GM23338 (cell line): ENCODE results near the gene PIAS1. TPM values are rescaled to one million over a fixed set of nuclear protein-coding genes. Genes with fewer than 3 reads are reported as not detected.
"Not testable (repeated sequence)": the region's sequence is repeated elsewhere in the genome, so short reads cannot be mapped to it uniquely, and the experiment has no call there.

ENCODE experiments used
- ATAC-seq: fragments of 200-7000 bp; cut with Tn5 transposase; 3 replicates; pipeline ENCODE4 v1.9.1; 2020
- DNase-seq: peaks from one replicate; pipeline ENCODE4 v3.0.0-alpha.2; 2015; ENCODE audit warnings: low spot score
- H2AFZ ChIP-seq: fragments of 200-600 bp; sonication (generic); 2 replicates; pipeline ENCODE4 v1.8.0; 2016; ENCODE audit warnings: antibody characterized with exemption, mild to moderate bottlenecking, moderate library complexity
- H3F3A ChIP-seq: fragments of 200-600 bp; sonication (generic); replicated peaks from 2 replicates; pipeline ENCODE4 v1.8.0; 2017; ENCODE audit warnings: antibody characterized with exemption, mixed run types, low read depth
- H3K27ac ChIP-seq: fragments of 200-600 bp; sonication (generic); 2 replicates; pipeline ENCODE4 v1.6.1; 2016; ENCODE audit warnings: low read depth
- H3K27me3 ChIP-seq: fragments of 200-600 bp; sonication (generic); 2 replicates; pipeline ENCODE4 v1.8.0; 2016; ENCODE audit warnings: mild to moderate bottlenecking, mixed run types, moderate library complexity; ENCODE audit not compliant: insufficient read depth
- H3K36me3 ChIP-seq: fragments of 200-600 bp; sonication (generic); 2 replicates; pipeline ENCODE4 v1.8.0; 2016; ENCODE audit warnings: mild to moderate bottlenecking; ENCODE audit not compliant: insufficient read depth
- H3K4me1 ChIP-seq: fragments of 200-600 bp; sonication (generic); 2 replicates; pipeline ENCODE4 v1.8.0; 2016; ENCODE audit warnings: mild to moderate bottlenecking, moderate library complexity; ENCODE audit not compliant: insufficient read depth
- H3K4me2 ChIP-seq: fragments of 200-600 bp; sonication (generic); 2 replicates; pipeline ENCODE4 v1.7.1; 2017; ENCODE audit warnings: mixed run types
- H3K4me3 ChIP-seq: fragments of 200-600 bp; sonication (generic); 2 replicates; pipeline ENCODE4 v1.6.1; 2016; ENCODE audit warnings: mixed run types
- H3K79me2 ChIP-seq: fragments of 200-600 bp; sonication (generic); replicated peaks from 2 replicates; pipeline ENCODE4 v1.8.0; 2017; ENCODE audit warnings: mild to moderate bottlenecking; ENCODE audit not compliant: insufficient read depth
- H3K9me2 ChIP-seq: fragments of 200-600 bp; sonication (generic); 2 replicates; pipeline ENCODE4 v1.8.0; 2017; ENCODE audit not compliant: insufficient read depth
- H4K20me1 ChIP-seq: fragments of 200-600 bp; sonication (generic); replicated peaks from 2 replicates; pipeline ENCODE4 v1.8.0; 2017; ENCODE audit warnings: mild to moderate bottlenecking; ENCODE audit not compliant: insufficient read depth
- H3K27ac Mint-ChIP-seq: 2 replicates; pipeline ENCODE4 v1.8.0; 2020; ENCODE audit warnings: inconsistent platforms, mild to moderate bottlenecking, moderate library complexity, mixed read lengths
- H3K27me3 Mint-ChIP-seq: 3 replicates; pipeline ENCODE4 v1.8.0; 2022; ENCODE audit warnings: low read depth, mild to moderate bottlenecking, moderate library complexity, mixed read lengths, inconsistent platforms; ENCODE audit not compliant: insufficient read depth, poor library complexity
- H3K36me3 Mint-ChIP-seq: 3 replicates; pipeline ENCODE4 v1.8.0; 2021; ENCODE audit warnings: low read depth, mild to moderate bottlenecking, inconsistent platforms, moderate library complexity, mixed read lengths
- H3K4me1 Mint-ChIP-seq: 3 replicates; pipeline ENCODE4 v1.8.0; 2020; ENCODE audit warnings: mild to moderate bottlenecking, inconsistent platforms, mixed read lengths
- H3K4me3 Mint-ChIP-seq: 3 replicates; pipeline ENCODE4 v1.8.0; 2021; ENCODE audit warnings: moderate library complexity, mild to moderate bottlenecking, inconsistent platforms, mixed read lengths
- H3K9me3 Mint-ChIP-seq: 3 replicates; pipeline ENCODE4 v1.8.0; 2020; ENCODE audit warnings: moderate library complexity, mild to moderate bottlenecking, inconsistent platforms, mixed read lengths
- EZH2phosphoT487 ChIP-seq: fragments of 200-600 bp; sonication (generic); IDR thresholded peaks from one replicate; pipeline ENCODE4 v1.8.1; 2018; ENCODE audit warnings: antibody characterized with exemption; ENCODE audit not compliant: unreplicated experiment
- JUNB ChIP-seq: IDR thresholded peaks from one replicate; pipeline ENCODE4 v1.6.1; 2016; ENCODE audit warnings: antibody characterized with exemption; ENCODE audit not compliant: unreplicated experiment
- NANOG ChIP-seq: IDR thresholded peaks from 2 replicates; pipeline ENCODE4 v1.6.1; 2016; ENCODE audit warnings: antibody characterized with exemption, borderline replicate concordance
- POLR2AphosphoS5 ChIP-seq: IDR thresholded peaks from 2 replicates; pipeline ENCODE4 v1.6.1; 2016; ENCODE audit warnings: antibody characterized with exemption, low read depth
- STAT1 ChIP-seq: IDR thresholded peaks from one replicate; pipeline ENCODE4 v1.6.1; 2016; ENCODE audit warnings: antibody characterized with exemption; ENCODE audit not compliant: unreplicated experiment
- ZNF114 ChIP-seq: fragments of 250-450 bp; sonication (Bioruptor Pico); IDR thresholded peaks from 2 replicates; pipeline ENCODE4 v1.5.0; 2020; ENCODE audit warnings: mild to moderate bottlenecking, moderate library complexity
- ZNF331 ChIP-seq: fragments of 250-450 bp; sonication (Bioruptor Pico); IDR thresholded peaks from 2 replicates; pipeline ENCODE4 v1.5.0; 2020; ENCODE audit warnings: low read depth, mild to moderate bottlenecking, moderate library complexity
- ZNF462 ChIP-seq: fragments of 250-450 bp; sonication (Bioruptor Pico); IDR thresholded peaks from 2 replicates; pipeline ENCODE4 v1.5.0; 2020; ENCODE audit warnings: mild to moderate bottlenecking, moderate library complexity
- polyA plus RNA-seq: library from polyadenylated mRNA; unstranded; fragments of >200 nt; fragmentation: Nextera tagmentation; extraction: Ambion mirVana; gene quantifications from 2 replicates; pipeline ENCODE4 v1.2.1, GENCODE V29; 2016
- total RNA-seq: library from RNA; depleted of rRNA; stranded (reverse); fragments of >200 nt; shearing (Covaris generic); gene quantifications from 2 replicates; pipeline ENCODE4 v1.2.3, GENCODE V29; 2014
- TF ChIP-seq, protein P1 (sequence below): IDR thresholded peaks from 2 replicates; pipeline ENCODE4 v1.6.1; 2016; ENCODE audit warnings: antibody characterized with exemption
- TF ChIP-seq, protein P2 (sequence below), 2 experiments: fragments of 200-600 bp in 1 of 2; sonication (generic) in 1 of 2; conservative IDR thresholded peaks; 2 replicates each; pipeline versions ENCODE4 v1.5.1 to v1.6.1; 2016 to 2017; ENCODE audit warnings: antibody characterized with exemption in 2 of 2, low read depth in 2 of 2, mild to moderate bottlenecking in 2 of 2, moderate library complexity in 1 of 2

Gene PIAS1
- total and polyA plus RNA-seq, 2 experiments from 2014 or later = 30.7 to 32.1 TPM

GRCh38 chr15:68172037-68172436, 117.9 kb downstream of the PIAS1 start:
- not testable (repeated sequence) for H4K20me1 ChIP-seq, H3K9me2 ChIP-seq, H3K36me3 ChIP-seq, H3K4me3 Mint-ChIP-seq, H3K4me3 ChIP-seq, H3K4me1 Mint-ChIP-seq, H3K4me2 ChIP-seq, H3K27ac ChIP-seq, H3K27ac Mint-ChIP-seq, H3K27me3 Mint-ChIP-seq, H3K9me3 Mint-ChIP-seq, DNase-seq, ATAC-seq, H3K27me3 ChIP-seq, H3K79me2 ChIP-seq, H2AFZ ChIP-seq, H3K4me1 ChIP-seq, H3F3A ChIP-seq
- peaks cover 14% of the 10 kb centered on the region; the same call in 2 of the 3 replicates for H3K36me3 Mint-ChIP-seq

GRCh38 chr15:68173119-68173518, 119.0 kb downstream of the PIAS1 start:
- no peak overlapping the region for H3K27ac Mint-ChIP-seq
- DNase-seq (no peak), ATAC-seq (no peak)
- no peak for TF ChIP-seq ZNF462 (CRISPR knock-in tag)
- no peak for TF ChIP-seq JUNB
- TF ChIP-seq, protein P1, sequence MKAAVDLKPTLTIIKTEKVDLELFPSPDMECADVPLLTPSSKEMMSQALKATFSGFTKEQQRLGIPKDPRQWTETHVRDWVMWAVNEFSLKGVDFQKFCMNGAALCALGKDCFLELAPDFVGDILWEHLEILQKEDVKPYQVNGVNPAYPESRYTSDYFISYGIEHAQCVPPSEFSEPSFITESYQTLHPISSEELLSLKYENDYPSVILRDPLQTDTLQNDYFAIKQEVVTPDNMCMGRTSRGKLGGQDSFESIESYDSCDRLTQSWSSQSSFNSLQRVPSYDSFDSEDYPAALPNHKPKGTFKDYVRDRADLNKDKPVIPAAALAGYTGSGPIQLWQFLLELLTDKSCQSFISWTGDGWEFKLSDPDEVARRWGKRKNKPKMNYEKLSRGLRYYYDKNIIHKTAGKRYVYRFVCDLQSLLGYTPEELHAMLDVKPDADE = no peak
- TF ChIP-seq NANOG = no peak
- TF ChIP-seq, protein P2, sequence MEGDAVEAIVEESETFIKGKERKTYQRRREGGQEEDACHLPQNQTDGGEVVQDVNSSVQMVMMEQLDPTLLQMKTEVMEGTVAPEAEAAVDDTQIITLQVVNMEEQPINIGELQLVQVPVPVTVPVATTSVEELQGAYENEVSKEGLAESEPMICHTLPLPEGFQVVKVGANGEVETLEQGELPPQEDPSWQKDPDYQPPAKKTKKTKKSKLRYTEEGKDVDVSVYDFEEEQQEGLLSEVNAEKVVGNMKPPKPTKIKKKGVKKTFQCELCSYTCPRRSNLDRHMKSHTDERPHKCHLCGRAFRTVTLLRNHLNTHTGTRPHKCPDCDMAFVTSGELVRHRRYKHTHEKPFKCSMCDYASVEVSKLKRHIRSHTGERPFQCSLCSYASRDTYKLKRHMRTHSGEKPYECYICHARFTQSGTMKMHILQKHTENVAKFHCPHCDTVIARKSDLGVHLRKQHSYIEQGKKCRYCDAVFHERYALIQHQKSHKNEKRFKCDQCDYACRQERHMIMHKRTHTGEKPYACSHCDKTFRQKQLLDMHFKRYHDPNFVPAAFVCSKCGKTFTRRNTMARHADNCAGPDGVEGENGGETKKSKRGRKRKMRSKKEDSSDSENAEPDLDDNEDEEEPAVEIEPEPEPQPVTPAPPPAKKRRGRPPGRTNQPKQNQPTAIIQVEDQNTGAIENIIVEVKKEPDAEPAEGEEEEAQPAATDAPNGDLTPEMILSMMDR (conservative IDR thresholded peaks at IDR 0.05; ENCODE audit: low read depth in 2 of 2) = no peak
- TF ChIP-seq ZNF331 = no peak
- no peak for TF ChIP-seq ZNF114 (CRISPR knock-in tag)
- no peak for TF ChIP-seq EZH2phosphoT487
- no peak for TF ChIP-seq POLR2AphosphoS5
- no peak for TF ChIP-seq STAT1
- no peaks in the 10 kb centered on the region for H3K9me3 Mint-ChIP-seq
- Histone ChIP-seq H3K27me3 (no peaks in the 10 kb centered on the region), H3F3A (no peaks in the 10 kb centered on the region), H3K9me2 (no peaks in the 10 kb centered on the region), H3K4me1 (no peaks in the 10 kb centered on the region), H2AFZ (no peak overlapping the region), H4K20me1 (peaks cover 6% of the 10 kb centered on the region; the same call in 1 of the 2 replicates), H3K4me3 (no peak overlapping the region), H3K27ac (no peak overlapping the region), H3K79me2 (no peaks in the 10 kb centered on the region), H3K36me3 (0 out of 2 replicates have a peak, but pooled peaks cover 8% of the 10 kb centered on the region), H3K4me2 (no peak overlapping the region)
- peaks cover 14% of the 10 kb centered on the region; the same call in 2 of the 3 replicates for H3K36me3 Mint-ChIP-seq
- no peak overlapping the region for H3K4me3 Mint-ChIP-seq
- H3K27me3 Mint-ChIP-seq = no peaks in the 10 kb centered on the region
- no peaks in the 10 kb centered on the region for H3K4me1 Mint-ChIP-seq
